DMS153 treated with DMSO at 0.1 percent for 48 hours (cell line): ENCODE results near the gene PHC3.

Experiments used
- DNase-seq: peaks from one replicate; lab custom pipeline; 2025; ENCODE audit not compliant: unreplicated experiment; lab: John Stamatoyannopoulos, UW

PHC3 gene

DNA sequence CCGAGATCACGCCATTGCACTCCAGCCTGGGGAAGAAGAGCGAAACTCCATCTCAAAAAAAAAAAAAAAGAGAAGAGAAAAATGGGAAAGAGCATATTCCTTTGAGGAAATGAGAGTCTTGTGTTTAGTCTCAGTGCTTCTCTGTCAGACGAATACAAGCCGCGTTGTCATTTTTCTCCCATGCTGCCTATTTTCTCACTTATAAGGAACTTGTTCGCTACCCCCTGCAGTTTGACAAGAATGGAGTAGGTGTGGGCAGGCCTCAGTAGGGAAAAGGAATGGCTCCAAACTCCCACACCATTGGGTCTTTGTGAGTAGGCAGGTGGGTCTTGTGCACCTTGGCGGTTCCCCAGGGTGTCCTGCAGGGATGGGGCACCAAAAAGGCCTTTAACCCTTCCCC, 137.3 kb downstream of the PHC3 start:
- DNase-seq: no peak

GRCh38 chr3:170043506-170043905, 138.0 kb downstream of the PHC3 start:
- DNase-seq: no peak

- no peak for DNase-seq
Observed at GRCh38 chr3:170040418-170040817, 141.1 kb downstream of the PHC3 start.

- no peak for DNase-seq
Observed at GRCh38 chr3:170038434-170039110, 143.0 kb downstream of the PHC3 start.
